Heart left ventricle (tissue), 13 donors: ENCODE measurements around the gene TLK1.

Experiments
- POLR2A ChIP-seq, 2 donors: fragments of 450-650 bp; IDR thresholded peaks; one replicate each; pipeline ENCODE4 v1.6.1; 2017; ENCODE audit warnings: antibody characterized with exemption in 2 of 2, mild to moderate bottlenecking in 2 of 2, moderate library complexity in 2 of 2
- TF ChIP-seq, protein P1 (sequence below), 12 donors: fragments of 200-600 bp; sonication (generic) in 4 of 12; IDR thresholded peaks; one replicate each; pipeline versions ENCODE4 v1.5.0 to v1.8.0; 2018 to 2022; ENCODE audit warnings: antibody characterized with exemption in 12 of 12, mild to moderate bottlenecking in 5 of 12
- donor health status: ischemic (EF 13 %, LVEDD 7.1; RV severe dilation, severe dysfunction).
- donor health status: DM: no; HTN: yes; CAD: no.
- donor health status: DM: no; HTN: no; CAD: no.
- donor health status: ischemic (EF 25% LVEDD 6.9; RV normal size, moderate dysfunction).
- donor health status: ischemic (EF 25% LVEDD 5.7; RV mildly dilated, moderate dysfunction).
- donor health status: ischemic (EF 35%, LVEDD 5.7; RV mildly dilated, moderate dysfunction).
- donor health status: nonischemic (EF 11% LVEDD 7.7; RV severe dilation, severe dysfunction).
- donor health status: DM: yes; HTN: yes; CAD: no.
- donor health status: PGD.
- donor health status: ischemic (EF 29% LVEDD 5.4; RV normal size, mild dysfunction).
- donor health status: nonischemic (EF 23%, LVEDD 6.1; RV moderate dilation, normal function).

- TF ChIP-seq, protein P1, sequence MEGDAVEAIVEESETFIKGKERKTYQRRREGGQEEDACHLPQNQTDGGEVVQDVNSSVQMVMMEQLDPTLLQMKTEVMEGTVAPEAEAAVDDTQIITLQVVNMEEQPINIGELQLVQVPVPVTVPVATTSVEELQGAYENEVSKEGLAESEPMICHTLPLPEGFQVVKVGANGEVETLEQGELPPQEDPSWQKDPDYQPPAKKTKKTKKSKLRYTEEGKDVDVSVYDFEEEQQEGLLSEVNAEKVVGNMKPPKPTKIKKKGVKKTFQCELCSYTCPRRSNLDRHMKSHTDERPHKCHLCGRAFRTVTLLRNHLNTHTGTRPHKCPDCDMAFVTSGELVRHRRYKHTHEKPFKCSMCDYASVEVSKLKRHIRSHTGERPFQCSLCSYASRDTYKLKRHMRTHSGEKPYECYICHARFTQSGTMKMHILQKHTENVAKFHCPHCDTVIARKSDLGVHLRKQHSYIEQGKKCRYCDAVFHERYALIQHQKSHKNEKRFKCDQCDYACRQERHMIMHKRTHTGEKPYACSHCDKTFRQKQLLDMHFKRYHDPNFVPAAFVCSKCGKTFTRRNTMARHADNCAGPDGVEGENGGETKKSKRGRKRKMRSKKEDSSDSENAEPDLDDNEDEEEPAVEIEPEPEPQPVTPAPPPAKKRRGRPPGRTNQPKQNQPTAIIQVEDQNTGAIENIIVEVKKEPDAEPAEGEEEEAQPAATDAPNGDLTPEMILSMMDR (IDR thresholded peaks at IDR 0.05): no peak
- no peak for TF ChIP-seq POLR2A (IDR thresholded peaks at IDR 0.05)
Measured at GRCh38 chr2:170971071-170971470, 189.6 kb downstream of the TLK1 start.
